ENCODE results near the gene CCDC33. TPM values are rescaled to one million over a fixed set of nuclear protein-coding genes. Genes with fewer than 3 reads are reported as not detected.

Gene CCDC33
- polyA plus RNA-seq, 1 experiment: not detected

GRCh38 chr15:74369084-74369745 lies 133.1 kb downstream of the CCDC33 start:
- POLR2A ChIA-PET: no interaction called here
- Histone ChIP-seq H3K27me3 (ENCODE audit: control insufficient read depth, insufficient read depth, low read length) (peaks cover 39% of the 10 kb centered on the region), H3K27ac (ENCODE audit: low read depth, low read length) (no peak overlapping the region), H3K4me3 (ENCODE audit: low read depth, low read length) (no peak overlapping the region), H3K9me3 (ENCODE audit: control insufficient read depth, insufficient read depth, low read length) (no peaks in the 10 kb centered on the region; the same call in 1 of the 2 replicates)
- CTCF ChIA-PET: interaction anchor here (0.6 to 1.1 kb wide), 3 partner anchors 13 to 263 kb away, joined by 3 to 7 read pairs (median 4); no protein-coding TSS in a partner anchor
- no peak for TF ChIP-seq CTCF (IDR thresholded peaks at IDR 0.05; ENCODE audit: low read depth, low read length)
- DNase-seq (ENCODE audit: low read depth, low spot score): no peak

- no peak for TF ChIP-seq CTCF (IDR thresholded peaks at IDR 0.05; ENCODE audit: low read depth, low read length)
- H3K4me3 ChIP-seq (ENCODE audit: low read depth, low read length): no peak overlapping the region
- H3K27me3 ChIP-seq (ENCODE audit: control insufficient read depth, insufficient read depth, low read length): peaks cover 36% of the 10 kb centered on the region
- no peaks in the 10 kb centered on the region; the same call in 1 of the 2 replicates for H3K9me3 ChIP-seq (ENCODE audit: control insufficient read depth, insufficient read depth, low read length)
- no peak for DNase-seq (ENCODE audit: low read depth, low spot score)
- H3K27ac ChIP-seq (ENCODE audit: low read depth, low read length): no peak overlapping the region
- ChIA-PET POLR2A (no interaction called here), CTCF (interaction anchor here (0.6 to 1.0 kb wide), 2 partner anchors 13 to 192 kb away, joined by 3 to 7 read pairs; no protein-coding TSS in a partner anchor)
Observed at GRCh38 chr15:74369756-74370155, 133.6 kb downstream of the CCDC33 start.

- Histone ChIP-seq H3K4me3 (ENCODE audit: low read depth, low read length) (no peak overlapping the region), H3K9me3 (ENCODE audit: control insufficient read depth, insufficient read depth, low read length) (no peaks in the 10 kb centered on the region; the same call in 1 of the 2 replicates), H3K27me3 (ENCODE audit: control insufficient read depth, insufficient read depth, low read length) (peaks cover 35% of the 10 kb centered on the region), H3K27ac (ENCODE audit: low read depth, low read length) (no peak overlapping the region)
- DNase-seq (ENCODE audit: low read depth, low spot score): no peak
- ChIA-PET POLR2A (no interaction called here), CTCF (no interaction called here)
- TF ChIP-seq CTCF (IDR thresholded peaks at IDR 0.05; ENCODE audit: low read depth, low read length): no peak
Observed at GRCh38 chr15:74370471-74370870, 134.3 kb downstream of the CCDC33 start.

GRCh38 chr15:74373056-74373650 lies 137.0 kb downstream of the CCDC33 start:
- Histone ChIP-seq H3K27me3 (ENCODE audit: control insufficient read depth, insufficient read depth, low read length) (peaks cover 30% of the 10 kb centered on the region), H3K9me3 (ENCODE audit: control insufficient read depth, insufficient read depth, low read length) (no peaks in the 10 kb centered on the region; the same call in 1 of the 2 replicates), H3K4me3 (ENCODE audit: low read depth, low read length) (no peak overlapping the region), H3K27ac (ENCODE audit: low read depth, low read length) (no peak overlapping the region)
- ChIA-PET POLR2A (no interaction called here), CTCF (interaction anchor here (0.6 to 3.1 kb wide), 15 partner anchors 11 to 395 kb away, joined by 3 to 34 read pairs (median 4); partner anchors contain the start of gene UBL7)
- DNase-seq (ENCODE audit: low read depth, low spot score): no peak
- TF ChIP-seq CTCF (IDR thresholded peaks at IDR 0.05; ENCODE audit: low read depth, low read length): no peak

All from AG04450 (cell line).